GM19035 (cell line): ENCODE measurements around the gene WFIKKN1.

Experiments used
- ATAC-seq: cut with Tn5 transposase; IDR thresholded peaks from one replicate; pipeline ENCODE4 v1.9.1; 2021; ENCODE audit not compliant: unreplicated experiment

WFIKKN1 gene

DNA sequence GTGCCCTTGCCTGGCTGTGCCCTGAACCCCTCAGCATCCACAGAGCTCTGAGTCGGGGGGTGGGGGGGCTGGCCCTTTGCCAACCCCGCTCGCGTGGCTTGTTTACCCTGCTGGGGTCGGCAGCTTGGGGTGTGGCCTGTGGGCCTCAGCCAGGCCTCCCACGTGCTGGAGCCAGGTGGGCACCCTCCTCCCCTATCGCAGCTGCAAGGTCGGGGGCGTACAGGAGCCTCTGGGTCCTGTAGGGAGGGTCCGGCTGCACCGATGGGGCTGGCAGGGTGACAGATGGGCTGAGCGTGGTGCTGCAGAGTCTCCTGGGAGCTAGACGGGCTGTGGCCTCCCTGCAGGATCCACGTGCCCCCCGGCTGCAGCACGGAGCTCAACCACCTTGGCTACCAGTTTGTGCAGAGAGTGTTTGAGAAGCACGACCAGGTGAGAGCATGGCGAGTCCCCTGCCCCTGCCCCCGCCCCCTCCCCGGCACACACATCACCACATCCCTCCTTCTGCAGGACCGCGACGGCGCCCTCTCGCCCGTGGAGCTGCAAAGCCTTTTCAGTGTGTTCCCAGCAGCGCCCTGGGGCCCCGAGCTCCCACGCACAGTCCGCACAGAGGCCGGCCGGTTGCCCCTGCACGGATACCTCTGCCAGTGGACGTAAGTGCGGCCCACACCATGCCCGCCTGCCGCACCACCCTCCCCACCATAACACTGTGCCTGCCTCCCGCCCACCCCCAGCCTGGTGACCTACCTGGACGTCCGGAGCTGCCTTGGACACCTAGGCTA lies 40.8 kb downstream of the WFIKKN1 start:
- ATAC-seq, result no peak

- ATAC-seq, result no peak
Observed at GRCh38 chr16:672371-672770, 41.6 kb downstream of the WFIKKN1 start.

DNA sequence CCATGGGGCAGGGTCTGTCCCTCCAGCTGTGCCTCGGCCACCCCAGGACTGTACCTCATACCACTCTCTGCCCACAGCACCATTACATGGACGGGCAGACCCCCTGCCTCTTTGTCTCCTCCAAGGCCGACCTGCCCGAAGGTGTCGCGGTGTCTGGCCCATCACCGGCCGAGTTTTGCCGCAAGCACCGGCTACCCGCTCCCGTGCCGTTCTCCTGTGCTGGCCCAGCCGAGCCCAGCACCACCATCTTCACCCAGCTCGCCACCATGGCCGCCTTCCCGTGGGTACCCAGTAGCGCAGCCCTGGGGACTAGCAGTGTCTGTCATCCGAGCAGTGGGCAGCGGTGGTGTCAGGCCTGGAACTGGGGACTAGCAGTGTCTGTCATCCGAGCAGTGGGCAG lies 42.1 kb downstream of the WFIKKN1 start:
- no peak for ATAC-seq

- no peak for ATAC-seq
Observed at GRCh38 chr16:673399-673991, 42.7 kb downstream of the WFIKKN1 start.

- ATAC-seq, result no peak
Observed at GRCh38 chr16:674214-674881, 43.6 kb downstream of the WFIKKN1 start.

DNA sequence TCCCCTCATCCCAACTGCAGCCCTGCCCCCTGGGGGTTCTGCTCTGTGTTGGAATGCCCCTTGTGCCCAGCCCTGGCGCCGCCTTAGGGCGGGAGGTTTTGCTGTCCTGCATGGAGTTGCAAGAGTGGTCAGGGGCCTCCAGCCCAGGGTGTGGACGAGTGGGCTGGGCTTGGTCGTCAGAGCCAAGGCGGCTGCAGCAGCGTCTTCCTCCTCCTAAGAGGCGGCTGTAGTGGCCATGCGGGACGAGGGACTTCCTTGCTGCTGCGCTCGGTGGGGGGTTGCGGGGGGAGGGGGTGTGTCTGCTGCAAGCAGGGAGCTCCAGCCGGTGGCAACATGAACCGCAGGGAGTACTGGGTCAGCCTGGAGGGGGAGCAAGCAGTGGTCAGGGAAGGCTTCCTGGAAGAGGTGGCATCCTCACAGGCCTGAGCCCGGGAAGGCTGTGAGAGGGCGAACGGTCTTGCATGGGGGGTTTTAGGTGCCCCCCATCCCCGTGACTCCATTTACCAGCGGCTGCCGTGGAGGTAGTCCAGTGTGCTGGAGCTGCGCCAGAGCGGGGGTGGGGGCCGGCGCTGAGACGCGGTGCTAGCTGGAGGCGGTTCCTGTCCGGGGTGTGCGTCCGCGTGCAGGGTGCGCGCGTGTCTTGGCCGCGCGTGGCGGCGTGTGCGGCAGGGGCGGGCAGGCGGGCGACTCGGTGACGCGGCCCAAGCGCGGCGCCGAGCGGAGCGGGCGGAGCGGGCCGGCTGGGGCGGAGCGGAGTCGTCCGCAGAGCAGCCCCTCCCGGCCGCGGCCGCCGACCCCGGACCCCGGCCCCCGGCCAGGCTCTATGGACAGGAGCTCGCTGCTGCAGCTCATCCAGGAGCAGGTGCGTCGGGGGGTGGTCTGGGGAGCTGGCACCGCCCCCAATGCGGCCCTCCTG lies 44.4 kb downstream of the WFIKKN1 start, which contains the start of gene RHBDL1:
RHBDL1 (plus strand) TSS at position 704 of the 916 bp plus-strand sequence; CDS start at position 824, 120 bp downstream.
- no peak for ATAC-seq

- ATAC-seq, result no peak
Observed at GRCh38 chr16:675884-676564, 45.2 kb downstream of the WFIKKN1 start.

DNA sequence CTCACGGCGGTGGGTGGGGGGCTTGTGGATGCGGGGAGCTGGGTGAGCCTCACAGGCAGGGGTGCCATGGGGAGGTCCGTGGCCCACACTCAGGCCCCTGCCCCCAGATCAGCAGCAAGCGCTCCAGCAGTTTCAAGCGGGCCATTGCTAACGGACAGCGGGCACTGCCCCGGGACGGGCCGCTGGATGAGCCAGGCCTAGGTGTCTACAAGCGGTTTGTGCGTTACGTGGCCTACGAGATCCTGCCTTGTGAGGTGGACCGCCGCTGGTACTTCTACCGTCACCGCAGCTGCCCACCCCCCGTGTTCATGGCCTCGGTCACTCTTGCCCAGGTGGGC lies 45.7 kb downstream of the WFIKKN1 start:
- ATAC-seq, result no peak

DNA sequence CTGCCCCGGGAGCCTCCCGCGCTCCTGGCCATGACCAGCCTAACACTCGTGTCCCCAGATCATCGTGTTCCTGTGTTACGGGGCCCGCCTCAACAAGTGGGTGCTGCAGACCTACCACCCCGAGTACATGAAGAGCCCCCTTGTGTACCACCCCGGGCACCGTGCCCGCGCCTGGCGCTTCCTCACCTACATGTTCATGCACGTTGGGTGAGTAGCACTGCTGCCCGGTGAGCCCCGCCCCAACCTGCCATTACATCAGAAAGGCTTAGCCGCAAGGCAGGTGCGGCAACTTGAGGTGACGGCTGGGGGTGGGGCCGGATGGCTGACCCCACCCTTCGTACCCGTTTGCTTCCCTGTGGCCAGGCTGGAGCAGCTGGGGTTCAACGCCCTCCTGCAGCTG lies 46.1 kb downstream of the WFIKKN1 start:
- no peak for ATAC-seq

GRCh38 chr16:677316-678190 lies 46.8 kb downstream of the WFIKKN1 start:
- ATAC-seq, result no peak

GRCh38 chr16:678209-678857 lies 47.5 kb downstream of the WFIKKN1 start:
- ATAC-seq, result no peak

DNA sequence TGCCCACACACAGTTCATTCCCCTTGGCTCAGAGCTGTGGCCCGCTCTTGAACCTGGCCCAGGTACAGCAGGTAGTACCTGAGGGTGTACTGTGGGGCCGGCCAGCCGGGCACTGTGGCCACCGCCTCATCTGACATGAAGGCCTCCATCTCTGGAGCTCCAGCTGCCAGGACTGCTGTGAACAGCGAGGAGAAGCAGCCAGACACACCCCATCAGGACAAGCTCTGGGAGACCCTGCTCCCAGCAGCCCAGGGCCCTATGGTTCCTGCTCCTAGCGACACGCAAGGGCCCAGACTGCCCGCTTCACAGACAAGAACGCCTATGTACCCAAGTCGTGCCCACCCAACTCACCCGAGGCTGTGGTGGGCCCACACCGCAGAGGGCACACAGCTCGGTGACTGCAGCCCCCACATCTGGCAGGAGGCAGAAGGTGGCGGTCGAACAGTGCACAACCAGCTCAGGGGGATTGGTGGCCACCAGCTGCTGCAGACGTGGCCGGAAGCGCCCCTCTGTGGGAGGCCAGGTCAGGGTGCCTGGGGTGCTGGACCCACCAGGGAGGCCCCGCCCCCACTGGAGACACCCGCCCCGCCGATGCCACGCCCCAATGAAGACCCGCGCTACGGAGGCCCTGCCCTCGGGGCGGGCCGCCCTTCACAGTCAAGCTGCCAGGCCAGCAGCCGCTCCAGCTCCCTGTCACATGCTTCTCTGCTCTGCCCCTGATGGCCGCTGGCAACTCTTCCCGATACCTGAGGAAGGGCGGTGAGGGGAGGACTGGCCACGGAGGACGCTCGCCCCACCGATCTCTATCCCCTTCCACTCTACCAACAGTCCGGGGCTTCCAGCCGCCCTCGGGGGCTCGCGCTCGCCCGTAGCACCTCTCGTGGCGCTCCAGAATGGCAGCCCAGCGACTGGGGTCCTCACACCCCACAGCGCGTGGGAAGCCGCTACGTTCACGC lies 48.4 kb downstream of the WFIKKN1 start:
- ATAC-seq, result peak; percentile 2

- ATAC-seq, result peak; percentile 47
Observed at GRCh38 chr16:679814-680624, 49.2 kb downstream of the WFIKKN1 start, which contains the start of gene STUB1. STUB1 (plus strand) TSS chr16:680410; CDS start chr16:680526, 116 bp downstream.

GRCh38 chr16:680625-680945 lies 49.8 kb downstream of the WFIKKN1 start:
- ATAC-seq, result peak; percentile 1

- no peak for ATAC-seq
Observed at GRCh38 chr16:680967-681745, 50.4 kb downstream of the WFIKKN1 start.

DNA sequence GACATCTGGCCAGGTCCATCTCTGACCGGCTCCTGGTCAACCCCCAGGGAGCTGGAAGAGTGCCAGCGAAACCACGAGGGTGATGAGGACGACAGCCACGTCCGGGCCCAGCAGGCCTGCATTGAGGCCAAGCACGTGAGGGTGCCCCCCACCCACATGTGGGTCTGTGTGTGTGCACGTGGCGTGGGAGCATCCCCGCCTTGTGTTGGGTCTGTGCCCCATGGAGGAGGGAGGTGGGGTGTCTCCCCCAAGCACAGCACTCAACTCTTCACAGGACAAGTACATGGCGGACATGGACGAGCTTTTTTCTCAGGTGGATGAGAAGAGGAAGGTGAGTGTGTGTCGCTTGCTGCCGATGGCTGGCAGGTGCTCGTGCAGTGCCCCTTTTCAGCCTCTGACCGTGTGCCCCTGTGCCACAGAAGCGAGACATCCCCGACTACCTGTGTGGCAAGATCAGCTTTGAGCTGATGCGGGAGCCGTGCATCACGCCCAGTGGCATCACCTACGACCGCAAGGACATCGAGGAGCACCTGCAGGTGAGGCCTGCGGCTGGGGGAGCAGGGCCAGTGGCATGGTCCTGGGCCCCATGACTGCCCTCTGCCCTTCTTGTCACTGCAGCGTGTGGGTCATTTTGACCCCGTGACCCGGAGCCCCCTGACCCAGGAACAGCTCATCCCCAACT lies 51.1 kb downstream of the WFIKKN1 start:
- no peak for ATAC-seq
